ENCODE data around the gene NAXE.
"Not testable (repeated sequence)": the region's sequence is repeated elsewhere in the genome, so short reads cannot be mapped to it uniquely, and the experiment has no call there.

The NAXE gene

GRCh38 chr1:156618853-156619581, 27.4 kb downstream of the NAXE start, which contains the start of gene HAPLN2:
TSS of gene HAPLN2 (plus strand) at chr1:156619415. CDS start at chr1:156623491, 4,076 bp downstream.
- no peak within 1 kb of the TSS for H3K4me3 ChIP-seq (ENCODE audit: low read depth, low read length)

GRCh38 chr1:156619582-156619955, 28.0 kb downstream of the NAXE start:
- H3K4me3 ChIP-seq (ENCODE audit: low read depth, low read length) = no peak overlapping the region

- H3K4me3 ChIP-seq (ENCODE audit: low read depth, low read length) = no peak overlapping the region
Observed at GRCh38 chr1:156622581-156623297, 31.2 kb downstream of the NAXE start.

GRCh38 chr1:156623946-156624813, 32.6 kb downstream of the NAXE start:
- H3K4me3 ChIP-seq (ENCODE audit: low read depth, low read length) = peak overlapping the region; percentile 43

GRCh38 chr1:156624814-156625435, 33.3 kb downstream of the NAXE start:
- H3K4me3 ChIP-seq (ENCODE audit: low read depth, low read length) = peak overlapping the region; percentile 43

- peak overlapping the region; percentile 28 for H3K4me3 ChIP-seq (ENCODE audit: low read depth, low read length)
Observed at GRCh38 chr1:156625436-156626078, 34.0 kb downstream of the NAXE start.

- no peak overlapping the region for H3K4me3 ChIP-seq (ENCODE audit: low read depth, low read length)
Observed at GRCh38 chr1:156626079-156626438, 34.5 kb downstream of the NAXE start.

GRCh38 chr1:156627313-156627880, 35.8 kb downstream of the NAXE start:
- H3K4me3 ChIP-seq (ENCODE audit: low read depth, low read length) = no peak overlapping the region

GRCh38 chr1:156629823-156630449, 38.4 kb downstream of the NAXE start:
- H3K4me3 ChIP-seq (ENCODE audit: low read depth, low read length) = no peak overlapping the region

- not testable (repeated sequence) for H3K4me3 ChIP-seq (ENCODE audit: low read depth, low read length)
Observed at GRCh38 chr1:156631152-156631551, 39.6 kb downstream of the NAXE start.

- H3K4me3 ChIP-seq (ENCODE audit: low read depth, low read length) = no peak overlapping the region
Observed at GRCh38 chr1:156632355-156632754, 40.8 kb downstream of the NAXE start.

- H3K4me3 ChIP-seq (ENCODE audit: low read depth, low read length) = no peak overlapping the region
Observed at GRCh38 chr1:156638189-156638985, 46.8 kb downstream of the NAXE start.

GRCh38 chr1:156639601-156640101, 48.1 kb downstream of the NAXE start:
- no peak overlapping the region for H3K4me3 ChIP-seq (ENCODE audit: low read depth, low read length)

- peak overlapping the region; percentile 13 for H3K4me3 ChIP-seq (ENCODE audit: low read depth, low read length)
Observed at GRCh38 chr1:156640842-156641706, 49.5 kb downstream of the NAXE start.

- H3K4me3 ChIP-seq (ENCODE audit: low read depth, low read length) = peak within 1 kb of the TSS; percentile 47
Observed at GRCh38 chr1:156641761-156642264, 50.2 kb downstream of the NAXE start, which contains the start of gene BCAN. TSS of gene BCAN (plus strand) at chr1:156642117. CDS start at chr1:156646055, 3,938 bp downstream.

- H3K4me3 ChIP-seq (ENCODE audit: low read depth, low read length) = peak overlapping the region; percentile 47
Observed at GRCh38 chr1:156642265-156643048, 50.9 kb downstream of the NAXE start.
